ENCODE results near the gene DNPEP.
A peak's percentile ranks its signal among the peaks of the same experiment; 100 is the strongest.

The DNPEP gene

DNA sequence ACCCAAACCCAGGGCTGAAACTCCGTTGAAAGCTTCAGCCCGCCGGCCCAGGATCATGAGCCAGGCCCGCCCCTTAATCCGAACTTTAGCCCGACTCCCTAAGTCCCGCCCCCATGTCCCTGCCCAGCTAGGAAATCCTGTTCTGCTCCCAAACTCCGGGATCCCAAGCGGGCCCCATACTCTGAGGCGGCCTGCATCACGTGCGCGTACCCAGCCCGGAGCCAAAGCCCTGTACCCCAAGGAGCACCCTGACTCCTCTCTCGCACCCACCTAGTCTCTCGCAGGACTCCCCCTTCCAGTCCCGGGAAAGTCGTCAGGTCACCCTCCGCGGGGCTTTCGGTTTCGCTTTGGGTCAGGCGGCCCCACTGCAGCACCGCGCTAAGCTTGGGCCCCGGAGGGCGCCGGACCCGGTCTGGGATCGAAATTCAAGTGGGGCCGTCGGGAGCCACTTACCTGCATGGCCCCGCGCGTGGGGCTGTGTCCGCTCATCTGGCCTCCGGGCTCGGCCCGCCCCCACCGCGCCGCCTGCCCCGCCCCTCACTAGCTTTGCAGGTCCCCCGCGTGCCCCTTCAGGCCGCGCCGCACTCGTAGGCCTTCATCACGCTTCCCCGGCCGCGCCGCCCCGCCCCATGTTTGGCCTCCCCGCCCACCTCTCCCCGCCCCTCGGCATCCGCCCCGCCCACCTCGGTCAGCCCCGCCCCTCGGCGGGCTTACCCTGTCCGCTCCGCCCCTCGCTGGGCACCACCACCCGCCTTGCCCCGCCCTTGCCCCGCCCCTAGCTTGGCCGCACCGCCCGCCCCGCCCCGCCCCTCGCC is at the start of gene DNPEP:
DNPEP (minus strand) TSS at position 607 of the 815 bp plus-strand sequence; CDS start at position 489, 118 bp downstream.
- no peaks in the 10 kb centered on the region for H3K27me3 Mint-ChIP-seq
- peak within 1 kb of the TSS; percentile 98 for H3K4me3 Mint-ChIP-seq
- peaks cover 35% of the 10 kb centered on the region for H3K36me3 Mint-ChIP-seq
- H3K27ac Mint-ChIP-seq, result peak within 1 kb of the TSS; percentile 98
- no peaks in the 10 kb centered on the region for H3K9me3 Mint-ChIP-seq
- peak; percentile 83 for ATAC-seq
- peaks cover 30% of the 10 kb centered on the region for H3K4me1 Mint-ChIP-seq

DNA sequence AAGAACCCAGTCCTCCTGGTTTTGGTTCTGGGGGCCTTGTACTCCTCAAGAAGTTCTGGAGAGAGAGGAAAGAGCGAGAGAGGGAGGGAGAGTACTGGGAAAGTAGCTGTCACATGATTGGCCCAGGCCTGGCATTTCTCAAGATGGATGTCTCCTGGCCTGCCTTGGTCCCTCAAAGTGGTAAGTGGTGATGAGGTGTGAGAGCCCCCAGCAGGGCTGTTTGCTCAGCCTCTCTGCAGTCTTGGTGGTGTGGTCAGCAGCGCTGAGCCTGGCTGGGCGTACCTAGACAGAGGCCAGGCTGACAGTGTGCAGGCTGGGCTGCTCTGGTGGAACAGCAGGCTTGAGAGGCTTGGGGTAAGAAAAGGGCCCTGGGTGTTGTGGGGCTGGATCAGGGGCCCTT is 49.4 kb upstream of the DNPEP start:
- H3K9me3 Mint-ChIP-seq, result no peaks in the 10 kb centered on the region
- ATAC-seq, result no peak
- no peak overlapping the region for H3K4me3 Mint-ChIP-seq
- H3K36me3 Mint-ChIP-seq, result no peaks in the 10 kb centered on the region
- H3K4me1 Mint-ChIP-seq, result peaks cover 9% of the 10 kb centered on the region
- H3K27ac Mint-ChIP-seq, result no peak overlapping the region
- H3K27me3 Mint-ChIP-seq, result peaks cover 23% of the 10 kb centered on the region

DNA sequence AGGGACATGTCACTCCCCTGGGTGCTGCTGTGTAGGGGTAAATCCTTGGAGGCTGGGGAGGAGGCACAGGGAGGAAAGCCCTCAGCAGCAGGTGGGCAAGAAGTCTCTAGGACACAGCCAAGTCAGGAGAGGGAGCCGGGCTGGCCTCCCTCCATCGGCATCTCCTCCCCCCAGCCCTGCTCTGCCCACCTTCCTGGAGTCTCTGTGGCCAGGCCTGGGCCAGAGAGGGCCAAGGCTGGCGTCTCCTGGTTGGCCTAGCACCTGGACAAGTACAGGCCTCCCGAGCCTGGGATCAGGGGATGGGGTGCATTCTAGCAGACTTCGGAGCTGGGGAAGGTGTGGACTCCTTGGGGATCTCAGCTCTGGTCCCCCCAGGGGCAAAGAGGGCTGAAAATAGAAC is 48.8 kb upstream of the DNPEP start:
- ATAC-seq, result no peak
- no peaks in the 10 kb centered on the region for H3K9me3 Mint-ChIP-seq
- no peak overlapping the region for H3K4me3 Mint-ChIP-seq
- no peak overlapping the region for H3K27ac Mint-ChIP-seq
- peaks cover 20% of the 10 kb centered on the region for H3K27me3 Mint-ChIP-seq
- H3K4me1 Mint-ChIP-seq, result peaks cover 8% of the 10 kb centered on the region
- no peaks in the 10 kb centered on the region for H3K36me3 Mint-ChIP-seq

DNA sequence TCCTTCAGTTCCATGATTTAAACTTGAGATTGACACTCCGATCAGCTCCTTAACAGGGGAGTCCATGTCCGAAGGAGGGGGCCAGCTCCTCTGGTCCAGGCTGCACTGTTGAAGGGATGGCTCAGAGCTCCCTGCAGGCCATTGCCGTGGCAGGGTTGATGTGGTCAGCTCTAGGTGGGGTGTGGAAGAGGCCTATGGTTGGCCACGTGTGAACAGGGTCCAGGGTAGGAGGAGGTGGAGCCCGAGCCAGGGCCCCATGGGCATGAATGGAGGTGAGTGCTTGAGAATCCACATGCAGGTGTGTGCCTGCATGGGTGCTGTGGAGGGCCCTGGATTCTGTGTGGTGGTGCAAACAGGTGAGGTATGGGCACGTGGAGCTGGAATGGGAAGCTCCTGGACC is 48.0 kb upstream of the DNPEP start:
- H3K9me3 Mint-ChIP-seq, result no peaks in the 10 kb centered on the region
- peaks cover 12% of the 10 kb centered on the region for H3K27me3 Mint-ChIP-seq
- H3K4me1 Mint-ChIP-seq, result peaks cover under 1% of the 10 kb centered on the region
- H3K36me3 Mint-ChIP-seq, result no peaks in the 10 kb centered on the region
- ATAC-seq, result no peak
- H3K27ac Mint-ChIP-seq, result no peak overlapping the region
- H3K4me3 Mint-ChIP-seq, result no peak overlapping the region

DNA sequence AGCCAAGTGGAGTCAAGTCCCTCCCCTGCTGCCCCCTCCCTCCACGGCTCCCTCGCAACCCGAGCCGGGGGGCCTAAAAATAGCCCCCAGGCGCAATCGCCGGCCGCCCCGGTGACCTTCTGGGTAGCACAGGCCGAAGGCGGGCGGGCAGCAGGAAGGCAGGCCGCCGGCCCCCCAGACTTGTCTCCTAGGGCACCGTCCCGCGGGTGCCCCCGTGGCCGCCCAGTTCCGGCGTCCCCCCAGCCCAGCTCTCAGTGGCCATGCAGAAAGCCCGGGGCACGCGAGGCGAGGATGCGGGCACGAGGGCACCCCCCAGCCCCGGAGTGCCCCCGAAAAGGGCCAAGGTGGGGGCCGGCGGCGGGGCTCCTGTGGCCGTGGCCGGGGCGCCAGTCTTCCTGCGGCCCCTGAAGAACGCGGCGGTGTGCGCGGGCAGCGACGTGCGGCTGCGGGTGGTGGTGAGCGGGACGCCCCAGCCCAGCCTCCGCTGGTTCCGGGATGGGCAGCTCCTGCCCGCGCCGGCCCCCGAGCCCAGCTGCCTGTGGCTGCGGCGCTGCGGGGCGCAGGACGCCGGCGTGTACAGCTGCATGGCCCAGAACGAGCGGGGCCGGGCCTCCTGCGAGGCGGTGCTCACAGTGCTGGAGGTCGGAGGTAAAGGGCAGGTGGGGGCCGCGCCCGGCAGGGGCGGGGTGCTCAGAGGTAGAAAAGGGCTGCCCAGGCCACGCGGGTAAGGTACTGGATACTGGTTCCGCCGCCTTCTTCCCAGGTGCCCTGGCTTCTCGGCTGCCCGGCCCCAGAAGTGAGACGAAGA is 47.2 kb upstream of the DNPEP start, which contains the start of gene SPEG:
SPEG (plus strand) TSS at position 126 of the 808 bp plus-strand sequence; CDS start at position 261, 135 bp downstream.
- Mint-ChIP-seq H3K4me3 (no peak within 1 kb of the TSS), H3K27me3 (peaks cover 11% of the 10 kb centered on the region), H3K36me3 (no peaks in the 10 kb centered on the region), H3K9me3 (no peaks in the 10 kb centered on the region), H3K4me1 (no peaks in the 10 kb centered on the region), H3K27ac (no peak within 1 kb of the TSS)
- ATAC-seq, result peak; percentile 17

DNA sequence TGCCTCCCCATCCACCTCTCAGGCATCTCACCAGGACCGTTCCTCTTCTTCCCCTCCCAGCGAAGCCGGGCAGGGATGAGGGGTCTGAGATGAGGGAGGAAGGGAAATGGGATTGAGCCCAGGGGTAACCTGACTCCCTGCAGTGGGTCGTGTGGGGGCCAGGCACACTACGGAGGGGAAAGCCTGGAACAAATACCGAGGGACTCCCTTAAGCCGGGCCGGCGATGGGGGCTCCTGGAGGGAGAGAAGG is 46.7 kb upstream of the DNPEP start:
- Mint-ChIP-seq H3K27me3 (peaks cover 11% of the 10 kb centered on the region), H3K9me3 (no peaks in the 10 kb centered on the region), H3K36me3 (no peaks in the 10 kb centered on the region), H3K4me3 (no peak overlapping the region), H3K27ac (no peak overlapping the region), H3K4me1 (no peaks in the 10 kb centered on the region)
- ATAC-seq, result no peak

DNA sequence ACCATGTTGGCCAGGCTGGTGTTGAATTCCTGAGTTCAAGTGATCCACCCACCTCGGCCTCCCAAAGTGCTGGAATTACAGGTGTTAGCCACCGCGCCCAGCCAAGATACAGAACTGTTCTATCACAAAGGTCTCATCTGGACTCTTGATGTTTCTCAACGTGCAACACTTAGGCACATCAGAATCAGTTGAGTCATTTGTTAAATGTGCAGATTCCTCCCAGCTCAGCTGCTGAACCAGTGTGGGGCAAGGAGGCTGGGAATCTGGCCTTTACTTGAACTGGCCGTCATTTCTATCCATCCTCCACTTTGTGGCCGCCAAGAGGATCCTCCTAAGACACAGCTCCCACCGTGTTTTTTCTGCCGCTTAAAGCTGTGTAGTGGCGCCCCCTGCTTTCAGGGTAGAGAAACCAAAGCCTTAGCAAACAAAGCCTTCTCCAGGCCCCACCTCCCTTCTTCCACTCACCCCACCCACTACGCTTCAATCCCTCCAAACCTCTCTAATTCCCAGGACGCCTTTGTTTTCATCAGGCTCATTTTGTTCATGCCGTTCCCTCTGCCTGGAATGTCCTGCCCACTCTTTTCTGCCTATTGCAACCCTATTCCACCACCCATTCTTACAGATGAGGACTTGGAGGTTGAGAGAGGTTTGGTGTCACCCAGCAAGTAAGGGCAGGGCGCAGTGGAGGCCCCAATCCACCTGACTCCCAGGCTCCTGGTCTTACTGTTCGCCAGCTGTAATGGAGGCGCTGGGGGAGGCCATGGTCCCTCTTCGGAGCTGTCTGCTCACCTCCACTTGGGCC is 46.2 kb upstream of the DNPEP start:
- no peak overlapping the region for H3K4me3 Mint-ChIP-seq
- H3K27me3 Mint-ChIP-seq, result peaks cover 11% of the 10 kb centered on the region
- ATAC-seq, result no peak
- H3K27ac Mint-ChIP-seq, result no peak overlapping the region
- no peaks in the 10 kb centered on the region for H3K4me1 Mint-ChIP-seq
- H3K9me3 Mint-ChIP-seq, result no peaks in the 10 kb centered on the region
- H3K36me3 Mint-ChIP-seq, result no peaks in the 10 kb centered on the region

DNA sequence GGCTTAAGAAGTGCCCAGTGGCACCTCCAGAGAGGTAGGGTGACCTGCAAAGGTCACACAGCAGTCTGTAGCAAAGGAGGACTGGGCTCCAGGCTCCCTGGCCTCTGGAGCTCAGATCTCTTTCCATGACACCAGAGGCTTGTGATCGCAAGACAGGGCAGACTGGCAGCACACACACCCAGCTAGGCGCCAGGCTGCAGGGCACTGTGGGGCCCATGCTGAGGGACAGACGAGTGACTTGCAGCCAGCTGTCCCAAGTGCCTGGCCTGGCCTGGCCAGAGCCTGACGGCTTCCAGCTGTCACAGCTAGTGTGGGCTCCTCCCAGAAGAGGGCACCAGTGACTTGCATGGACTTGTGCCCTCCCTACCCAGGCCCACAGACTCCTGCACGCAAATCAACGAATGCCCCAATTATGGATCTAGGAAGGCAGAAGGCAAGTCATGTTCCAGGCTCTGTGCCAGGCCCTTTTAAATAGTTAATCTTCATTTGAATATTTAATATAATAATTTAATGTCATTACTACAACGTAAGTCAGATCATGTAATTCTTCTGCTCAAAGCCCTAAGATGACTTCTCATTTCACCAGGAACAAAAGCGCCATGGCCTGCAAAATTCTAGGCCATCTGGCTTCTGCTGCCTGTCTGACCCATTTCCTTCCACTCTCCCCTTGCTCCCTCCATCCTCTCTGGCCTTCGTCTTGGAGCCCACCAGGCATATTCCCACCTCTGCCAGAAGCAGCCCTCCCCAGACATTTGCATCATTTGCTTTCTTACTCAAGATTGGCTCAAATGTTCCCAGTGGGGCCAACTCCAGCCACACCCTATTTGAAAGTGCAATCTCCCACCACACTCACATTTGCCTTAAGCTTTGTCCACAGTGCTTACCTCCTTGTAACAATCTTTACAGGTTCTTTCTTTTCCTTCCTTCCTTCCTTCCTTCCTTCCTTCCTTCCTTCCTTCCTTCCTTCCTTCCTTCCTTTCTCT is 43.2 kb upstream of the DNPEP start:
- H3K9me3 Mint-ChIP-seq, result no peaks in the 10 kb centered on the region
- peaks cover 36% of the 10 kb centered on the region for H3K27me3 Mint-ChIP-seq
- no peak for ATAC-seq
- no peak overlapping the region for H3K4me3 Mint-ChIP-seq
- no peaks in the 10 kb centered on the region for H3K4me1 Mint-ChIP-seq
- H3K27ac Mint-ChIP-seq, result no peak overlapping the region
- no peaks in the 10 kb centered on the region for H3K36me3 Mint-ChIP-seq

DNA sequence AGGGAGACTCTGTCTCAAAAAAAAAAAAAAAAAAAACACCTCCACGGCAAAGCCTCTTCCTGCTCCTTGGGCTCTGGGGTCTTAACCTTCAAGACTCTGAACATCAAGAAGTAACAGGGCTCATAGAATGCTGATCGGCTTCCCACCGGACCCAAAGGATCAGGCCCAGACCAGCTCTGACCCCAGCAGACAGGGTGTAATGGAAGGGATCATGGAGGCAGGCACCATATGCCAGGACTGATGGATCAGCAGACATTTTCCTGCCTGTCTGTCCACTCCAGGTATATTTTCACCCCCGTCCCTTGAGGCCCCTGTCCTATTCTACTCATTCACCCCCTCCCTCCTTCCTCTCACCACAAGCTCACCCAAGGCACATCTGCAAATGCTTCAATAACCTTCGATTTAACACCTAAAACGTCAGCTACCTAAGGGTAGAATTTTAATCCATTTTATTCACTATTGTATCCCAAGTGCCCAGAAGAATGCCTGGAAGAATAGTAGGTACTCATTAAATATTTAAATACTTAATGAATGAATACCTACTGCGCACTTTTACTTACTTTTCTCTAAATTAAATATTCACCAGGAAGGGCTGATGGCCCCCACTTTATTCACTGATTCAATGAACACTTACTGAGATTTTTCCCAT is 42.4 kb upstream of the DNPEP start:
- Mint-ChIP-seq H3K27me3 (peaks cover 45% of the 10 kb centered on the region), H3K9me3 (no peaks in the 10 kb centered on the region), H3K4me3 (no peak overlapping the region), H3K27ac (no peak overlapping the region), H3K36me3 (no peaks in the 10 kb centered on the region), H3K4me1 (no peaks in the 10 kb centered on the region)
- no peak for ATAC-seq

DNA sequence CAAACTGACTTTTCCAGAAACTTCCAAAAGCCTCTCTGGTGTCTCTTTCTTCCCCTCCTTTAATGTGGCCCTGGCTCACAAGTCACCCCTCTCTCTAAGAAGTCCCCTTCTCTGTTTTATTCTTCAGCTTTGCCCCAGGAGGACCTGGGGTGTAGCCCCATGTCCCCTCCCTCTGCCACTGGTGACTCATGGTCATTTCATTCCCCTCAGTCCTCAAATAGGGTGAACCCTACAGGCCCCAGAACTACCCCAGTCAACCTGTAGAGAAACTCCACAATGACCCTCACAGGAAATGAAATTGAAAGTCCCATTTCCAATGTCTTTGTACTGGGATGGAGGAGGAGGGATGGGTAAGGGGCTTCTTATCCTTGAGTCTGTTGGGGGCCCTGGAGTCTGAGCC is 40.8 kb upstream of the DNPEP start:
- ATAC-seq, result no peak
- no peak overlapping the region for H3K4me3 Mint-ChIP-seq
- peaks cover 50% of the 10 kb centered on the region for H3K27me3 Mint-ChIP-seq
- H3K27ac Mint-ChIP-seq, result no peak overlapping the region
- H3K4me1 Mint-ChIP-seq, result no peaks in the 10 kb centered on the region
- H3K36me3 Mint-ChIP-seq, result no peaks in the 10 kb centered on the region
- no peaks in the 10 kb centered on the region for H3K9me3 Mint-ChIP-seq

DNA sequence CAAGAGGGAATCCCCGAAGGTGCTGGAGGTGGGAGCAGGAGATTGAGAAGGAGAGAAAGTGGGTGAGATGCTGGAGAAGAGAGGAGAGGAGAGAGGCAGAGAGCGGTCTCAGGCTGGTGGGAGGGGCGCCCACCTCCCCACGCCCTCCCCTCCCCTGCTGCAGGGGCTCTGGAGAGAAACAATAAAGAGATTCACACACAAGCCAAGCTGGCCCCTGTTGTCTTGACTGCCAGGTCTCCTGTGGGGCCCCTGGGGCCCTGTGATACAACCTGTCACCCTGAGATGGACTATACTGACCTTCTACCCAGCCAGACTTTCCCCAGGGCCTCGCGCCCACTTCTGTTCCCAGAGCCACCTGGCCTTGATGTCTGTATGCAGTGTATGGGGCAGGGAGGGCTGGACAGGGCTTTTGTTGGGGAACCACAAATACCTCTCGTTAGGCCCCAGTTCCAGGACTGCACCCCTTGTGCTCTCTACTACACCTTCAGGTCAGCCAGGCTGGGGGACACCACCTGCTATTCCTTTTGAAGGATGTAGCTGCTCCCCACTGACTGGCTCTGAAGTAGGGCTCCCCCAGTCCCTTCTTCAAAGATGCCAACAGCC is 38.9 kb upstream of the DNPEP start:
- H3K9me3 Mint-ChIP-seq, result no peaks in the 10 kb centered on the region
- H3K27me3 Mint-ChIP-seq, result peaks cover 67% of the 10 kb centered on the region

DNA sequence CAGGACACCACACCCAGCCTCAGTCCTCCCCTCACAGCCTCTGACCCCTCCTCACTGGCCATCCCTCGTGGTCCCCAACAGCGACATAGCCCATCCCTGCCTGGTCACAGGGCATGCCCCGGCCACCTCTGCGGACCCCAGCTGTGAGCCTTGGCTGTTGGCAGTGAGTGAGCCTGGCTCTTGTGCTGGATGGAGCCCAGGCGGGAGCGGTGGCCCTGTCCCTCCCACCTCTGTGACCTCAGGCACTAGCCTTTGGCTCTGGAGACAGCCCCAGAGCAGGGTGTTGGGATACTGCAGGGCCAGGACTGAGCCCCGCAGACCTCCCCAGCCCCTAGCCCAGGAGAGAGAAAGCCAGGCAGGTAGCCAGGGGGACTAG is 38.3 kb upstream of the DNPEP start:
- peak; percentile 14 for ATAC-seq
- no peaks in the 10 kb centered on the region for H3K36me3 Mint-ChIP-seq
- H3K27ac Mint-ChIP-seq, result no peak overlapping the region
- H3K4me1 Mint-ChIP-seq, result no peaks in the 10 kb centered on the region
- peaks cover 72% of the 10 kb centered on the region for H3K27me3 Mint-ChIP-seq
- H3K9me3 Mint-ChIP-seq, result no peaks in the 10 kb centered on the region
- no peak overlapping the region for H3K4me3 Mint-ChIP-seq

More for the DNA sequence above, 38.9 kb upstream of the DNPEP start:
- Mint-ChIP-seq H3K27ac (no peak overlapping the region), H3K4me3 (no peak overlapping the region), H3K4me1 (no peaks in the 10 kb centered on the region), H3K36me3 (no peaks in the 10 kb centered on the region)
- no peak for ATAC-seq

DNA sequence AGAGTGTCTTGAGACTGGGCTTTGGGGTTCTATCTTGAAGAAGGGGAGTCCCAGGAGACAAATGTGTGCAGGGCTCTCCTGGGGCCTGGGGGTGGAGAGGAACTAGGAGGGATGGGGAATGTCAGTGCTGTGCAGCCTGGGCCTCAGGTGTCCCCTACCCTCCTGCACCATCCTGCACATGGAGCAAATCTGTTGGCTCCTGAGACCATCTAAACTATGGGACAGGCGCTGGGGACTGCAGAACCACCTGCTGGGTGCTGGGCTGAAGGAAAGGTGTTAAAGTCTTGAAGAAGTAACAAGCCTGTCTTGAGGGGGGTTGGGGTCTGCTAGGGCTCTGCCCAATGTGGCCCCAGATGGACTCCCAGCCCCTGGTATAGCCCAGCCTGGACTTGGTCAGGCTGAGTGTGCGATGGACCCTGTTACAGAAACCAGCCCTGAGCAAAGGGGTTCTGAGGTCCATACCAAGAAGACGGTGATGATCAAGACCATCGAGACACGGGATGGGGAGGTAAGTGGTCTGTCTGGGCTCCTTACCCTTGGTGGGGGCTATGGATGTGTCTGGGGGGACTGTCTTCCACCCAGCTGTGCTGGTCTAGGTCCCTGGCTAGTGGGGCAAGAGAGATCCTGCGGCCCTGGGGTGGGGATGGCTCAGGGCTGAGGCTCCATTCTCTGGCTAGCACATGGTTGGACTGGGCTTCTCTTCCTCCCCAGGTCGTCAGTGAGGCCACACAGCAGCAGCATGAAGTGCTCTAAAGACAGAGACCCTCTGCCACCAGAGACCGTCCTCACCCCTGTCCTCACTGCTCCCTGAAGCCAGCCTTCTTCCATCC is 37.7 kb upstream of the DNPEP start:
- Mint-ChIP-seq H3K27ac (no peak overlapping the region), H3K27me3 (peaks cover 78% of the 10 kb centered on the region), H3K9me3 (no peaks in the 10 kb centered on the region), H3K4me3 (no peak overlapping the region), H3K36me3 (no peaks in the 10 kb centered on the region), H3K4me1 (no peaks in the 10 kb centered on the region)
- ATAC-seq, result peak; percentile 22

Measured in stimulated activated memory B cell treated with anti-CD40 and anti-IgM and Interleukin-4, amounts not matched to agents 10 μg/mL and 1 μg/mL and 100 μg/mL, for 72 hours (primary cell).